NCI-H2227 (cell line): ENCODE data around the gene CEL.
A peak's percentile ranks its signal among the peaks of the same experiment; 100 is the strongest.
"Not testable (repeated sequence)": the region's sequence is repeated elsewhere in the genome, so short reads cannot be mapped to it uniquely, and the experiment has no call there.

Experiments
- DNase-seq: peaks from one replicate; lab custom pipeline; 2025; ENCODE audit not compliant: unreplicated experiment; lab: John Stamatoyannopoulos, UW

Gene CEL

GRCh38 chr9:133046900-133047295 lies 14.9 kb upstream of the CEL start:
- DNase-seq = no peak

GRCh38 chr9:133048595-133048994 lies 13.2 kb upstream of the CEL start:
- no peak for DNase-seq

GRCh38 chr9:133049043-133049442 lies 12.7 kb upstream of the CEL start:
- no peak for DNase-seq

GRCh38 chr9:133050142-133050541 lies 11.6 kb upstream of the CEL start:
- DNase-seq = no peak

GRCh38 chr9:133050781-133051180 lies 11.0 kb upstream of the CEL start:
- no peak for DNase-seq

GRCh38 chr9:133051281-133051900 lies 10.4 kb upstream of the CEL start:
- no peak for DNase-seq

- no peak for DNase-seq
Measured at GRCh38 chr9:133051966-133052539, 9.7 kb upstream of the CEL start.

GRCh38 chr9:133054194-133054890 lies 7.4 kb upstream of the CEL start:
- no peak for DNase-seq

- no peak for DNase-seq
Measured at GRCh38 chr9:133054966-133055365, 6.8 kb upstream of the CEL start.

- no peak for DNase-seq
Measured at GRCh38 chr9:133055788-133056420, 5.9 kb upstream of the CEL start.

GRCh38 chr9:133056533-133056932 lies 5.2 kb upstream of the CEL start:
- no peak for DNase-seq

GRCh38 chr9:133057006-133057405 lies 4.8 kb upstream of the CEL start:
- DNase-seq = no peak

GRCh38 chr9:133057553-133057952 lies 4.2 kb upstream of the CEL start:
- no peak for DNase-seq

GRCh38 chr9:133058071-133058470 lies 3.7 kb upstream of the CEL start:
- no peak for DNase-seq

GRCh38 chr9:133058550-133059320 lies 3.0 kb upstream of the CEL start:
- no peak for DNase-seq

GRCh38 chr9:133059623-133060022 lies 2.2 kb upstream of the CEL start:
- DNase-seq = no peak

- peak; percentile 8 for DNase-seq
Measured at GRCh38 chr9:133060417-133060841, 1.4 kb upstream of the CEL start.

- not testable (repeated sequence) for DNase-seq
Measured at GRCh38 chr9:133061019-133061763, 590 bp upstream of the CEL start.

- not testable (repeated sequence) for DNase-seq
Measured at GRCh38 chr9:133062569-133062968, 788 bp downstream of the CEL start.

- no peak for DNase-seq
Measured at GRCh38 chr9:133063159-133063499, 1.3 kb downstream of the CEL start.
